H7 (cell line): ENCODE measurements around the gene GNAS. TPM values are rescaled to one million over a fixed set of nuclear protein-coding genes. Genes with fewer than 3 reads are reported as not detected.

Experiments
- DNase-seq: peaks from one replicate; pipeline ENCODE4 v3.0.0; 2012
- H3K27me3 ChIP-seq: 2 replicates; pipeline ENCODE4 v1.6.0; 2011; ENCODE audit warnings: mild to moderate bottlenecking, low read length; ENCODE audit not compliant: control insufficient read depth, insufficient read depth
- H3K36me3 ChIP-seq: replicated peaks from 2 replicates; pipeline ENCODE4 v1.5.1; 2011; ENCODE audit warnings: low read length; ENCODE audit not compliant: control insufficient read depth, insufficient read depth
- H3K4me3 ChIP-seq: 2 replicates; pipeline ENCODE4 v1.5.1; 2011; ENCODE audit warnings: low read depth, mild to moderate bottlenecking, control low read depth, low read length, moderate library complexity; ENCODE audit not compliant: insufficient read depth
- total RNA-seq: library from RNA; depleted of rRNA; stranded (reverse); fragments of >200 nt; shearing (Covaris generic); gene quantifications from 2 replicates; pipeline ENCODE4 v1.2.3, GENCODE V29; 2014

GNAS gene
- total RNA-seq, 1 experiment from 2014 or later: 685 TPM

- DNase-seq: peak; percentile 90
- peak overlapping the region; percentile 41 for H3K4me3 ChIP-seq
Observed at GRCh38 chr20:58839474-58839874, 13.0 kb upstream of the GNAS start.

GRCh38 chr20:58839991-58840747 lies 12.3 kb upstream of the GNAS start:
- peak; percentile 69 for DNase-seq
- Histone ChIP-seq H3K27me3 (peaks cover 33% of the 10 kb centered on the region), H3K36me3 (peaks cover 9% of the 10 kb centered on the region), H3K4me3 (peak overlapping the region; percentile 41)

More at GRCh38 chr20:58839474-58839874, 13.0 kb upstream of the GNAS start:
- peaks cover 10% of the 10 kb centered on the region for H3K36me3 ChIP-seq
- peaks cover 33% of the 10 kb centered on the region for H3K27me3 ChIP-seq

- Histone ChIP-seq H3K4me3 (peak overlapping the region; percentile 41), H3K27me3 (peaks cover 33% of the 10 kb centered on the region), H3K36me3 (peaks cover 9% of the 10 kb centered on the region)
- DNase-seq: peak; percentile 61
Observed at GRCh38 chr20:58840816-58841538, 11.5 kb upstream of the GNAS start.

GRCh38 chr20:58841539-58842264 lies 10.8 kb upstream of the GNAS start:
- peaks cover 33% of the 10 kb centered on the region for H3K27me3 ChIP-seq
- peaks cover 9% of the 10 kb centered on the region for H3K36me3 ChIP-seq
- peak overlapping the region; percentile 41 for H3K4me3 ChIP-seq
- peak; percentile 73 for DNase-seq

- peak overlapping the region; percentile 41 for H3K4me3 ChIP-seq
- H3K36me3 ChIP-seq: peaks cover 12% of the 10 kb centered on the region
- DNase-seq: no peak
- H3K27me3 ChIP-seq: peaks cover 33% of the 10 kb centered on the region
Observed at GRCh38 chr20:58842276-58842675, 10.2 kb upstream of the GNAS start.

GRCh38 chr20:58843128-58843556 lies 9.4 kb upstream of the GNAS start:
- H3K36me3 ChIP-seq: peaks cover 17% of the 10 kb centered on the region
- H3K4me3 ChIP-seq: peak overlapping the region; percentile 41
- DNase-seq: peak; percentile 87
- H3K27me3 ChIP-seq: peaks cover 33% of the 10 kb centered on the region

- peaks cover 16% of the 10 kb centered on the region for H3K27me3 ChIP-seq
- no peak for DNase-seq
- peaks cover 20% of the 10 kb centered on the region for H3K36me3 ChIP-seq
- no peak overlapping the region for H3K4me3 ChIP-seq
Observed at GRCh38 chr20:58845706-58846105, 6.8 kb upstream of the GNAS start.

- Histone ChIP-seq H3K4me3 (no peak overlapping the region), H3K36me3 (peaks cover 16% of the 10 kb centered on the region), H3K27me3 (peaks cover 16% of the 10 kb centered on the region)
- no peak for DNase-seq
Observed at GRCh38 chr20:58847463-58847862, 5.1 kb upstream of the GNAS start.

- peaks cover 15% of the 10 kb centered on the region for H3K36me3 ChIP-seq
- peaks cover 46% of the 10 kb centered on the region for H3K27me3 ChIP-seq
- H3K4me3 ChIP-seq: peak within 1 kb of the TSS; percentile 72; the same call in 1 of the 2 replicates
- peak; percentile 97 for DNase-seq
Observed at GRCh38 chr20:58850693-58851174, 1.8 kb upstream of the GNAS start, which contains the start of gene GNAS-AS1. TSS of gene GNAS-AS1 (minus strand) at chr20:58850902.

- peak; percentile 81 for DNase-seq
- Histone ChIP-seq H3K36me3 (peaks cover 15% of the 10 kb centered on the region), H3K27me3 (peaks cover 53% of the 10 kb centered on the region), H3K4me3 (peak overlapping the region; percentile 42; the same call in 1 of the 2 replicates)
Observed at GRCh38 chr20:58851221-58851968, 1.1 kb upstream of the GNAS start.

GRCh38 chr20:58851969-58852458 lies 502 bp upstream of the GNAS start:
- Histone ChIP-seq H3K36me3 (peaks cover 13% of the 10 kb centered on the region), H3K27me3 (peaks cover 57% of the 10 kb centered on the region), H3K4me3 (peak overlapping the region; percentile 42; the same call in 1 of the 2 replicates)
- DNase-seq: no peak

- Histone ChIP-seq H3K36me3 (peaks cover 4% of the 10 kb centered on the region), H3K4me3 (no peak overlapping the region), H3K27me3 (peaks cover 63% of the 10 kb centered on the region)
- no peak for DNase-seq
Observed at GRCh38 chr20:58853466-58853865, 950 bp downstream of the GNAS start.

GRCh38 chr20:58853976-58854637 lies 1.6 kb downstream of the GNAS start:
- peak; percentile 69 for DNase-seq
- Histone ChIP-seq H3K27me3 (peaks cover 63% of the 10 kb centered on the region), H3K4me3 (peak overlapping the region; percentile 16; the same call in 1 of the 2 replicates), H3K36me3 (peaks cover 1% of the 10 kb centered on the region; the same call in 1 of the 2 replicates)
